HUES6 (cell line): ENCODE measurements around the gene TMEM256.

Experiments used
- H3K27ac ChIP-seq: 2 replicates; pipeline ENCODE4 v1.7.0; 2013; ENCODE audit warnings: low read depth, mild to moderate bottlenecking, low read length, inconsistent platforms
- H3K27me3 ChIP-seq: 2 replicates; pipeline ENCODE4 v1.6.1; 2013; ENCODE audit warnings: low read length; ENCODE audit not compliant: control insufficient read depth, insufficient read depth
- H3K36me3 ChIP-seq: 2 replicates; pipeline ENCODE4 v1.6.1; 2013; ENCODE audit warnings: low read length; ENCODE audit not compliant: control insufficient read depth, insufficient read depth
- H3K4me1 ChIP-seq: 2 replicates; pipeline ENCODE4 v1.6.1; 2013; ENCODE audit warnings: low read length; ENCODE audit not compliant: control insufficient read depth, insufficient read depth
- H3K4me3 ChIP-seq: 2 replicates; pipeline ENCODE4 v1.5.1; 2013; ENCODE audit warnings: low read depth, low read length
- H3K9ac ChIP-seq: one replicate; pipeline ENCODE4 v1.6.1; 2013; ENCODE audit warnings: mild to moderate bottlenecking, low read length
- H3K9me3 ChIP-seq: 2 replicates; pipeline ENCODE4 v1.6.1; 2013; ENCODE audit warnings: low read depth, low read length; ENCODE audit not compliant: control insufficient read depth, insufficient read depth

The TMEM256 gene

GRCh38 chr17:7417056-7417655 lies 13.3 kb upstream of the TMEM256 start:
- H3K4me3 ChIP-seq: no peak overlapping the region

GRCh38 chr17:7416323-7416722 lies 12.4 kb upstream of the TMEM256 start:
- Histone ChIP-seq H3K27me3 (no peaks in the 10 kb centered on the region), H3K27ac (no peak overlapping the region), H3K4me1 (peaks cover 9% of the 10 kb centered on the region; the same call in 1 of the 2 replicates), H3K9me3 (no peaks in the 10 kb centered on the region), H3K36me3 (peaks cover 38% of the 10 kb centered on the region), H3K9ac (no peak overlapping the region), H3K4me3 (no peak overlapping the region)

More at GRCh38 chr17:7417056-7417655, 13.3 kb upstream of the TMEM256 start:
- Histone ChIP-seq H3K36me3 (peaks cover 38% of the 10 kb centered on the region), H3K27ac (no peak overlapping the region), H3K27me3 (no peaks in the 10 kb centered on the region), H3K9me3 (no peaks in the 10 kb centered on the region), H3K9ac (no peak overlapping the region), H3K4me1 (peaks cover 9% of the 10 kb centered on the region; the same call in 1 of the 2 replicates)

GRCh38 chr17:7415784-7416183 lies 11.9 kb upstream of the TMEM256 start:
- Histone ChIP-seq H3K9ac (no peak overlapping the region), H3K27me3 (no peaks in the 10 kb centered on the region), H3K4me1 (peaks cover 9% of the 10 kb centered on the region; the same call in 1 of the 2 replicates), H3K4me3 (no peak overlapping the region), H3K27ac (no peak overlapping the region), H3K36me3 (peaks cover 41% of the 10 kb centered on the region), H3K9me3 (no peaks in the 10 kb centered on the region)

GRCh38 chr17:7414837-7415236 lies 10.9 kb upstream of the TMEM256 start:
- Histone ChIP-seq H3K27ac (no peak overlapping the region), H3K9ac (no peak overlapping the region), H3K4me1 (peaks cover 3% of the 10 kb centered on the region; the same call in 1 of the 2 replicates), H3K9me3 (no peaks in the 10 kb centered on the region), H3K4me3 (no peak overlapping the region), H3K36me3 (peaks cover 50% of the 10 kb centered on the region), H3K27me3 (no peaks in the 10 kb centered on the region)

GRCh38 chr17:7413346-7413985 lies 9.6 kb upstream of the TMEM256 start:
- Histone ChIP-seq H3K4me1 (0 out of 2 replicates have a peak, but pooled peaks cover 6% of the 10 kb centered on the region), H3K27me3 (peaks cover 3% of the 10 kb centered on the region; the same call in 1 of the 2 replicates), H3K9me3 (no peaks in the 10 kb centered on the region), H3K27ac (no peak overlapping the region), H3K4me3 (no peak overlapping the region), H3K9ac (no peak overlapping the region), H3K36me3 (peaks cover 64% of the 10 kb centered on the region)

- no peak overlapping the region for H3K9ac ChIP-seq
- peaks cover 18% of the 10 kb centered on the region for H3K4me1 ChIP-seq
- peaks cover 4% of the 10 kb centered on the region; the same call in 1 of the 2 replicates for H3K27me3 ChIP-seq
- no peaks in the 10 kb centered on the region for H3K9me3 ChIP-seq
- H3K4me3 ChIP-seq: no peak overlapping the region
- H3K36me3 ChIP-seq: peaks cover 51% of the 10 kb centered on the region
- H3K27ac ChIP-seq: no peak overlapping the region
These were observed 7.5 kb upstream of the TMEM256 start for GRCh38 chr17:7411427-7411750.

GRCh38 chr17:7410634-7411426 lies 6.9 kb upstream of the TMEM256 start:
- H3K4me1 ChIP-seq: peaks cover 22% of the 10 kb centered on the region
- H3K27me3 ChIP-seq: peaks cover 4% of the 10 kb centered on the region; the same call in 1 of the 2 replicates
- H3K9ac ChIP-seq: no peak overlapping the region
- no peak overlapping the region for H3K4me3 ChIP-seq
- H3K36me3 ChIP-seq: peaks cover 46% of the 10 kb centered on the region
- no peaks in the 10 kb centered on the region for H3K9me3 ChIP-seq
- H3K27ac ChIP-seq: no peak overlapping the region

GRCh38 chr17:7409716-7410115 lies 5.8 kb upstream of the TMEM256 start:
- H3K9me3 ChIP-seq: no peaks in the 10 kb centered on the region
- H3K4me1 ChIP-seq: peaks cover 22% of the 10 kb centered on the region
- H3K27ac ChIP-seq: no peak overlapping the region
- H3K4me3 ChIP-seq: no peak overlapping the region
- H3K27me3 ChIP-seq: peaks cover 4% of the 10 kb centered on the region; the same call in 1 of the 2 replicates
- H3K36me3 ChIP-seq: peaks cover 34% of the 10 kb centered on the region
- H3K9ac ChIP-seq: no peak overlapping the region

GRCh38 chr17:7408863-7409262 lies 5.0 kb upstream of the TMEM256 start:
- H3K36me3 ChIP-seq: peaks cover 32% of the 10 kb centered on the region
- peak overlapping the region; percentile 51 for H3K9ac ChIP-seq
- H3K27ac ChIP-seq: no peak overlapping the region
- H3K4me3 ChIP-seq: peak overlapping the region; percentile 48
- peaks cover 4% of the 10 kb centered on the region; the same call in 1 of the 2 replicates for H3K27me3 ChIP-seq
- no peaks in the 10 kb centered on the region for H3K9me3 ChIP-seq
- peaks cover 22% of the 10 kb centered on the region for H3K4me1 ChIP-seq

- Histone ChIP-seq H3K27me3 (peaks cover 4% of the 10 kb centered on the region; the same call in 1 of the 2 replicates), H3K9ac (peak overlapping the region; percentile 51), H3K4me3 (peak overlapping the region; percentile 48), H3K9me3 (no peaks in the 10 kb centered on the region), H3K36me3 (peaks cover 32% of the 10 kb centered on the region), H3K27ac (no peak overlapping the region), H3K4me1 (peaks cover 22% of the 10 kb centered on the region)
These were observed 4.4 kb upstream of the TMEM256 start for GRCh38 chr17:7408252-7408727.
